ENCODE measurements around the gene MAEL.
A peak's percentile ranks its signal among the peaks of the same experiment; 100 is the strongest.
"Not testable (repeated sequence)": the region's sequence is repeated elsewhere in the genome, so short reads cannot be mapped to it uniquely, and the experiment has no call there.

MAEL gene

DNA sequence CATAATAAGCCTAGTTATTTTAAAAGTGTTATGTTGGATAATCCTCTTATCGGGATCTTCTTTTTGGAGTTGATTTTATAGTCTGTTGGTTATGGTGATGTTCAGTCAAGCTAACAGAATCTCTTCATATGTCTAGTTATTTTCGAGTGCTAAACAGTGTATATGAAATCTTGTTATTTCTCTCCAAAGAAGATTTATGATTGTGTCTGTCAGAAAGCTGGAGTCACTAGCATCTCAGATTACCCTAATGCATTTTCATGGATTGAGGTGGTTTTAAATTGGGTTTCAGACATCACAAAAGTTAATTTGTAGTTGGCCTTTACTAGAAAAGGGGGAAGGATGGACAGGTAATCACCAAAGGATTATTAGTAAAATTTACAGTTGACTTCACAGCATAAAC, 13.3 kb downstream of the MAEL start:
- DNase-seq (ENCODE audit: insufficient read length, low spot score), result no peak
- TF ChIP-seq POLR2A (IDR thresholded peaks at IDR 0.05; ENCODE audit: low read depth, low read length), result no peak
- no peak for FAIRE-seq

DNA sequence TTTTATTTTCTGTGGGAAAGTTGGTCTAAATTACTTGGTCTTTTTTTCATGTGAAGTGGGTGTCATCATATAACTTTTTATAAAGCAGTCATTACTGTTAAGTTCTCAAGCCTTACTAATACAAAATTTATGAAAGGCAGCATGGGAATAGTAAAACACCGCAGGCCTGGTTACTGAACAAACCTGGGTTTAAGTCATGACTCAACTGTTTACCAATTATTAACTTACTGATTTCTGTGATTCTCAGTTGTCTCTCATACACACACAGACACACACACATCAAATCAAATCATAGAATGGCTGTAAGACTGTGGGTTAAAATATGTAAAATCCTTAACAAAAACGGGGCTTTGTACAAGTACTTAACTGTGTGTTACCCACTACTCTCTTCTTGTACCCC, 14.6 kb downstream of the MAEL start:
- no peak for FAIRE-seq
- no peak for TF ChIP-seq POLR2A (IDR thresholded peaks at IDR 0.05; ENCODE audit: low read depth, low read length)
- DNase-seq (ENCODE audit: insufficient read length, low spot score), result no peak

DNA sequence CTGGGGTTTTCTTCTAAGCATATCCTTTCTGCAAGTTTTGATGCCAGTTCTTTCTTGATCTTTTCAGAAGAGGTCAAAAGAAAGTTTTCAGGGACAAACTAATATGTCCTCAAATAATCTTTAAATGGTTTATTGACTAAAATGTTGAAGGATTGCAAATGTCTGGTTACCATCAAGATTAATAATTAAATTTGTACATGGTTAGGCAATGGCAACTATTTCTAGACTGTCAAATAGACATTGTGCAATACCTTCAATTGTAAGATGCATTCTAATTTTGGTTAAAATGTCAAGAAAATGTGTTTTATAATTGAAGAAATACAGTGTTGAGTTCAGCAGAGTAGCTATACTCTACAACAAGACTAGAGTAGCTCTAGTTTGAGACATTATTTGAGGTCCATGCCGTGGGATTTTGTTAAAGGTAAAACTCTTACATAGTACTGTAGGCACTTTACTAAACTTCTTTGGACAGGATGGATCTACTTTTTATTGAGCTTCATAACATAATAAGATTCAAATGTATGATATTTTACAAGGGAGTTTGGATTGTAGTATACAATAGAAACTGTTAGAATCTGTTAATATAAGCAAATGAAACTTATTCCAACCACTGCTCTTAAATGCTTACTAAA, 22.6 kb downstream of the MAEL start:
- FAIRE-seq, result no peak
- no peak for TF ChIP-seq POLR2A (IDR thresholded peaks at IDR 0.05; ENCODE audit: low read depth, low read length)

DNA sequence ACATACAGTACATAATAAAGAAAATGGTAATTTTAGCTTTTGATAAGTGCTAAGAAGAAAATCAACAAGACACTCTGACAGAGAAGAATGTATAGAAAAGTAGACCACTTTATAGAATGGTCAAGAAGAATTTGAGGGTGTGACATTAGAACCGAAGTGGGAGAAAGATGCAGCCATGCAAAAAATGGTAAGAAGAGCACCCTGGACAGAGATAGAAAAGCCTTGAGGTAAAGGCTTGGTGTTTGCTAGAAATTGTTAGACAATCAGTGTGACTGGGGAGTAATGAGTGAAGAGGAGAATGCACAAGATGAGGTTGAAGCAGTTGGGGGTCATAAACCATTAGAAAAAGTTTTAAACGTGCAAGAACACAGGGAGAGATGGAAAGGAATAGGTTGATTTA, 23.5 kb downstream of the MAEL start:
- TF ChIP-seq POLR2A (IDR thresholded peaks at IDR 0.05; ENCODE audit: low read depth, low read length), result no peak
- DNase-seq (ENCODE audit: insufficient read length, low spot score), result no peak
- FAIRE-seq, result no peak

More for the DNA sequence above, 22.6 kb downstream of the MAEL start:
- DNase-seq (ENCODE audit: insufficient read length, low spot score), result no peak

DNA sequence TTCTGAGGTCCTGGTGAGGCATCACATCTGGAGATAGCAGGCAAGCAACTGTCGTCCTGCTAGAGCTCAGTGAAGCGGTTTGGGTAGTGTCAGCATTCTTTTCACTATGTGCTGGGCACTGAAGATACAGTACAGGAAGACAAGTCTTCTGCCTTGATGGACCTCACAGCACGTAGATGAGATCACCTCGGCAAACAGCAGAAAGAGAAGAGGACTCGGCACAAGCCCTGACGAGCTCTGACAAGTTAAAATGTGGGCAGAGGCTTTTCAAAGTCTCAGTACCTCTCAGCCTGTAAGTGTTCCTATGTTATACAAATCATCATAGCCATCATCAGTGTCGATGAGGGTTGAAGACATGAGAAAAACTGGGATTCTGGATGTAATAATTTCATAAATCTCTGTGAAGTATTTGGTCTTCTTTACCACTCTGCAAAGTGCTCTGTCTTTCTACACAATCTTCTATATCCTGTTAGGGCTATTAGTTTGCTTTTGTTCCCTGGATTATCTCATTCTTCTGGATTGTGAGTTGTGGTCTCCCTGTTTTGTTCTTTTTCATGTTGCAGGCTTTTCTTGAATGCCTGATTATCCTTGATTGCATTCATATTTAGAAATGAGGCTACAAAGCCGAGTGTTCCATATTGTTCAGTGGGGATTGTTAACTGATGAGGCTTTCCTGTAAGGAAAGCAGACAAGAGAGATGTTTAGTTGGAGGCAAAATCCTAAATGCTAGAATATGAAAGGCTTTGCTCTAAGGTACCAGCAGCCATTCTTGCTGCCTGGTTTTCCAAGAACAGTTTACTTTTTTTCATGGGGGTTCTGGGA, 24.2 kb downstream of the MAEL start:
- FAIRE-seq (no peak), DNase-seq (ENCODE audit: insufficient read length, low spot score) (no peak)
- no peak for TF ChIP-seq POLR2A (IDR thresholded peaks at IDR 0.05; ENCODE audit: low read depth, low read length)

DNA sequence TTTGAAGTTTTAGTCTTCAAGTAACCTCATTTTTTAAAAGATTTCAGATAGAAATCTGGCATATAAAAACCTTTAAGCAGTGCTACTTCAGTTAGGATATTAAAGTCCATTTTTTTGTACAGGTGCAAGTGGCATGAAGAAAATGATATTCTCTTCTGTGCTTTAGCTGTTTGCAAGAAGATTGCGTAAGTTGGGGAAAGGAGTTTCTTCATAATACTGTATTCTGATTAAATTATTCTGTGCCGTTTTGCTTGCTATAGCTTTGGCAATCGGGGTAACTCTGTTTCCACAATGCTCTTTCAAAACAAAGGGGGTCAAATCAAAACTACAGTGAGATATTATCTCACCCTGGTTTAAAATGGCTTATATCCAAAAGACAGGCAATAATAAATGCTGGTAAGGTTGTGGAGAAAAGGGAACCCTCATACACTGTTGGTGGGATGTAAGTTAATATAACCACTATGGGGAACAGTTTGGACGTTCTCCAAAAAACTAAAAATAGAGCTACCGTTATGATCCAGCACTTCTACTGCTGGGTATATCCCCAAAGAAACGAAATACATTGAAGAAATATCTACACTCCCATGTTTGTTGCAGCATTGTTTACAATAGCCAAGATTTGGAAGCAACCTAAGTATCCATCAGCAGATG, 27.1 kb downstream of the MAEL start:
- FAIRE-seq (no peak), DNase-seq (ENCODE audit: insufficient read length, low spot score) (no peak)

DNA sequence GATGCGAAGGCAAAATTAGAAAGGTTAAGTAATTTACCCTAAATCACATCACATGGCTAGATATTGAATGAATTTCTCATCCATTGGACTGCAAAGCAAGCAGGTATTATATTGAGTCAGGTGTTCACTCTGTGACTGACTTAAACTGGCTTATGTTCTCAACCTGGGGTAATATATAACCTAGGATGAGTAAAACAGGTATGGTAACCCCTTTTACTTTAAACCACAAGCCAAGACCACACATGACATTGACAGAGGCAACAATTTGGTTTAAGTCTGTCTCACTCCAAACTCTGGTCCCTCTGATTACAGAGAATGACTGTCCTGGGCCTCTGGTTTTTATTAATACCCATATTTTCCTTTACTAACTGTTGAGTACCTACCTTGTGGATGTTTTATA, 33.3 kb downstream of the MAEL start:
- no peak for TF ChIP-seq POLR2A (IDR thresholded peaks at IDR 0.05; ENCODE audit: low read depth, low read length)

More for the DNA sequence above, 27.1 kb downstream of the MAEL start:
- no peak for TF ChIP-seq POLR2A (IDR thresholded peaks at IDR 0.05; ENCODE audit: low read depth, low read length)

DNA sequence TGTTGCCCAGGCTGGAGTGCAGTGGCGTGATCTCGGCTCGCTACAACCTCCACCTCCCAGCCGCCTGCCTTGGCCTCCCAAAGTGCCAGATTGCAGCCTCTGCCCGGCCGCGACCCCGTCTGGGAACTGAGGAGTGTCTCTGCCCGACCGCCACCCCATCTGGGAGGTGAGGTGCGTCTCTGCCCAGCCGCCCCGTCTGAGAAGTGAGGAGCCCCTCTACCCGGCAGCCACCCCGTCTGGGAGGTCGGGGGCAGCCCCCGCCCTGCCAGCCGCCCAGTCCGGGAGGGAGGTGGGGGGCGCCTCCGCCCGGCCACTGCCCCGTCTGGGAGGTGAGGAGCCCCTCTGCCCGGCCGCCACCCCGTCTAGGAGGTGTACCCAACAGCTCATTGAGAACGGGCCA, 40.5 kb downstream of the MAEL start:
- not testable (repeated sequence) for DNase-seq (ENCODE audit: insufficient read length, low spot score); FAIRE-seq

More for the DNA sequence above, 33.3 kb downstream of the MAEL start:
- FAIRE-seq (no peak), DNase-seq (ENCODE audit: insufficient read length, low spot score) (no peak)

DNA sequence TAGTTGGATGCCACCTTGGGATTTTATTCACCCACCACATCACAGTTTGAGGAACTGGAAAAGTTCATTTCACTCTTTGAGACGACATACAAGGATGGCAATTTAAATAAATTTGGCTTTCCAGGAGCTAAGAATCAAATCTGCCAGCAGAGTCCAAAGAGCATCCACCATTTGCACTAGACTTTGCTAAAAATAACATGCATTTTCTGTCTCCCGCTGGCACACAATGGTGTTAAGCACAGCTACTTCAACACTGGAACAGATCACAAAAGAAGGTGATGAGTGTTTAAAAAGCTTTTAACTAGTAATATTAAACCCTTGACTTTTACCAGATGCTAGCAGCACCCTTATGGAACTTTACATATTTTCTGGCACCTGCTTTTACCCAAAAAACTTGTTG, 44.6 kb downstream of the MAEL start:
- no peak for DNase-seq (ENCODE audit: insufficient read length, low spot score)
- no peak for FAIRE-seq
- no peak for TF ChIP-seq POLR2A (IDR thresholded peaks at IDR 0.05; ENCODE audit: low read depth, low read length)

DNA sequence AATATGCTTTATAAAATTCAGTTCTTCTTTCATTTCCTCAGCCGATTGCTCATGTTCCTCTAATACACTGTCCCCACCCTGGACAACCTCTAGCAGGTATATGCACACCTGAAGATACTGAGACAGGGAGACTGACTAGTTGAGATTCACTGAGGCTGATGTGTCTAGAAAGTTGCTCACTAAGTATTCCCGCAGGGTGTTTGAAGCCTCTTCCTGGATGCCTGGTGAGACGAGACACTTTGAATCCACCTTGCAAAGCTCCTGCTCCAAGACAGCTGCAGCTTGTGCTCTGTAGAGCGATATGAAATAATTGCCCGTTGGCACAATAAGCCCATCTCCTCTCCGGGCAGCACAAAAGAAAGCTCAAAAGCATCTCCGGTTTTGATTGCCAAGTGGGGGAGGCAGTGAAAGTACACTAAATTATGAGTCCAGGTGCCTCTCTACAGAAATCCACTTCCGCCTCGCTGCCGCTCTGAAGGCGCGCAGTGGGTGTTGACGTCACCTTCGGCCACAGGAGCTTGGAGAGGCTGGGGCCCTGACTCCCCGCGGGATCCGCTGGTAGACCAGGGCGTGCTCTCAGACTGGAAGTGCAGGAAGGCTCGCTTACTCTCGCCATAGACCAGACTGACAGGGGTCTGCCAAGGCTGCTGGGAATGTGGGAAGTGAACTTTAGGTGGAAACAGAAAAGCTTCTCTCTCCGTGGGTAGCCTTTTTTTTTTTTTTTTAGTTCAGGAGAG, 54.8 kb downstream of the MAEL start:
- peak; percentile 68 for DNase-seq (ENCODE audit: insufficient read length, low spot score)
- no peak for TF ChIP-seq POLR2A (IDR thresholded peaks at IDR 0.05; ENCODE audit: low read depth, low read length)
- FAIRE-seq, result peak; percentile 48

DNA sequence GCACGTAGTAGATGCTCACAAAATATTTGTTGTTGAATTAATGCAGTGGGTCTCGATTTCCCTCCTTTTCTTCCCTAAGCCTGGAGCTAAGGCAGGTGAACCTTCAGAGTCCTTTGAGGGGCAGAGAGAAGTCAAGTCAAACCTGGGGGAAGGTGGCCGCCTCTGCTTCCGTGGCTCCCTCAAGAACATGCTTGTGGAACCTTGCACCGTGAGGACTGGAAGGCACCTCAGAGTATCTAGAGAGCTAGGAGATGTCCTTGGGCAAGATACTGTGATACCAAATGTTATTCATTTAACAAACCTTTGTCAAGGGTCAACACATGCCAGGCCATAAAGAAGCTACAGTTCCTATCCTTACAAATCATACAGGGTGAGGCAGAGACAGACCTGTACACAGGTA, 62.8 kb downstream of the MAEL start:
- DNase-seq (ENCODE audit: insufficient read length, low spot score) (no peak), FAIRE-seq (no peak)
- TF ChIP-seq POLR2A (IDR thresholded peaks at IDR 0.05; ENCODE audit: low read depth, low read length), result no peak

DNA sequence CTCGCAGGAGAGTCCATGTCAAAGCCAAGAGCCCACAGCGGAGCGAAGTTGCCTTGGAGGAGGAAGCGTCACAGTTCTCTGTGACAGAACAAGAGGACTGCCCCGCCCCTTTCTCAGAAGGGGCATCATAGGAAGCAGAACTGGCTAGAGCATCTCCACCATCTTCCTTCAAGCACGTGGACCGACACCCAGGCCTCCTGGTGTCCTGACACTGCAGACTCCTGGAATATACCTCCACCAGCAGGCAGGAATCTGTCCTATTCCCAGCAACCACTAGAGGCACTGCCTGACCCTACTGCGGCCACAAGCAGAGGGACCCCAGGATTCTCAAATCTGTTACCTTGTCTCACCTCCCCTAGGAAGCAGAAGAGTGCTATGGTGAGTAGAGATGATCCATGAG, 63.3 kb downstream of the MAEL start:
- TF ChIP-seq POLR2A (IDR thresholded peaks at IDR 0.05; ENCODE audit: low read depth, low read length), result no peak
- FAIRE-seq (no peak), DNase-seq (ENCODE audit: insufficient read length, low spot score) (peak; percentile 28)

DNA sequence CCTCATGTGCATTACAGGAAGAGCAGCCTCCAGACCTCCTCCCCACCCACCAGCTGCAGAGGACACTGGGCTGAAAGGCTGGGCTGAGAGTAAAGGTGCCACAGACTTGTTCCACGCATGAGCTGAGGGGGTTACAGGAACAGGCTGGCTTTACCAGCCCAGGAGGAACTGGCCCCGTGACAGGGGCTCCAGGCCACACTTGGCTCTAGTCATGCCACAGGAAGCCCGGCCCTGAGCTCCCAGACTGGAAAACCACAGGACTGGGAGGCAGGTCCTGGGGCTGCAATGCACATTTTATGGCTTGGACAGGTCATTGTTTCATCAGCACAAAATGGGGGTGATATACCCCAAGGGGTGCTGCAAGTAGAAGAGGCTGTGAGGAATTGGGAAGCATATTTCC, 65.5 kb downstream of the MAEL start:
- no peak for TF ChIP-seq POLR2A (IDR thresholded peaks at IDR 0.05; ENCODE audit: low read depth, low read length)
- no peak for FAIRE-seq
- no peak for DNase-seq (ENCODE audit: insufficient read length, low spot score)
